ENCODE measurements around the gene CCDC24. TPM values are rescaled to one million over a fixed set of nuclear protein-coding genes. Genes with fewer than 3 reads are reported as not detected.

CCDC24 gene
- total and polyA plus RNA-seq, 2 of the 13 experiments (the other 11 are each of a cell fraction or from before 2014, with no cell fraction given) = 1.4 to 2.9 TPM

- no peak overlapping the region for H3K4me2 ChIP-seq (ENCODE audit: low read depth, low read length)
- no peaks in the 10 kb centered on the region for H4K20me1 ChIP-seq (ENCODE audit: insufficient read depth, low read length)
- ChIA-PET POLR2A (no interaction called here), CTCF (ENCODE audit: low intra/inter-chr PET ratio, low total read pairs) (no interaction called here)
- H3K9me3 ChIP-seq (ENCODE audit: low read length) = no peaks in the 10 kb centered on the region
- in situ Hi-C loops (cut with HindIII; ENCODE audit: extremely low pct_ligation_motif_present, low pct_unique_long_range_greater_than_20kb) = no loop called here
- H2AFZ ChIP-seq (ENCODE audit: low read length) = no peak overlapping the region
- no peak overlapping the region for H3K9ac ChIP-seq (ENCODE audit: insufficient read depth, low read depth, low read length)
- no peaks in the 10 kb centered on the region for H3K27me3 ChIP-seq (ENCODE audit: control insufficient read depth in 1 of 2, insufficient read depth in 2 of 2, low read length in 2 of 2)
- ATAC-seq (no peak), DNase-seq (ENCODE audit: low spot score) (no peak), FAIRE-seq (no peak)
- H3K36me3 ChIP-seq (replicated peaks in 1 of 2; ENCODE audit: control insufficient read depth in 1 of 2, insufficient read depth in 2 of 2, low read length in 2 of 2) = peaks cover 17 to 38% of the 10 kb centered on the region in 2 experiments; a peak in 4 of 5 replicates
- intact Hi-C loops (cut with micrococcal nuclease; ENCODE audit: unreplicated experiment) = no loop called here
- no peak overlapping the region for H3K4me3 ChIP-seq (replicated peaks in 1 of 3; ENCODE audit: insufficient read depth in 1 of 3, low read depth in 2 of 3, low read length in 3 of 3)
- no TSS peak for BruUV-seq (replicated peaks)
- no peak for TF ChIP-seq ZNF234 (CRISPR knock-in tag; conservative IDR thresholded peaks at IDR 0.05)
- TF ChIP-seq, protein P1, sequence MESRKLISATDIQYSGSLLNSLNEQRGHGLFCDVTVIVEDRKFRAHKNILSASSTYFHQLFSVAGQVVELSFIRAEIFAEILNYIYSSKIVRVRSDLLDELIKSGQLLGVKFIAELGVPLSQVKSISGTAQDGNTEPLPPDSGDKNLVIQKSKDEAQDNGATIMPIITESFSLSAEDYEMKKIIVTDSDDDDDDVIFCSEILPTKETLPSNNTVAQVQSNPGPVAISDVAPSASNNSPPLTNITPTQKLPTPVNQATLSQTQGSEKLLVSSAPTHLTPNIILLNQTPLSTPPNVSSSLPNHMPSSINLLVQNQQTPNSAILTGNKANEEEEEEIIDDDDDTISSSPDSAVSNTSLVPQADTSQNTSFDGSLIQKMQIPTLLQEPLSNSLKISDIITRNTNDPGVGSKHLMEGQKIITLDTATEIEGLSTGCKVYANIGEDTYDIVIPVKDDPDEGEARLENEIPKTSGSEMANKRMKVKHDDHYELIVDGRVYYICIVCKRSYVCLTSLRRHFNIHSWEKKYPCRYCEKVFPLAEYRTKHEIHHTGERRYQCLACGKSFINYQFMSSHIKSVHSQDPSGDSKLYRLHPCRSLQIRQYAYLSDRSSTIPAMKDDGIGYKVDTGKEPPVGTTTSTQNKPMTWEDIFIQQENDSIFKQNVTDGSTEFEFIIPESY (CRISPR knock-in tag; IDR thresholded peaks at IDR 0.05) = peak; percentile 37; the same call in 1 of the 2 replicates
- TF ChIP-seq SMC3 (IDR thresholded peaks at IDR 0.05; ENCODE audit: low read length) = no peak
- no peak for TF ChIP-seq SMAD1 (CRISPR knock-in tag; IDR thresholded peaks at IDR 0.05; ENCODE audit: borderline replicate concordance, low read depth)
- 0 out of 2 replicates have a peak, but pooled peaks have one; percentile 11 for TF ChIP-seq RBFOX2 (IDR thresholded peaks at IDR 0.05; ENCODE audit: low read depth, low read length)
- peaks cover 29% of the 10 kb centered on the region for H3K79me2 ChIP-seq (ENCODE audit: insufficient read depth, low read length)
- H3K27ac ChIP-seq (ENCODE audit: extremely low read length, insufficient read depth, low read length) = no peak overlapping the region
- peaks cover 71% of the 10 kb centered on the region for H3K4me1 ChIP-seq (ENCODE audit: insufficient read depth, low read length)
- WGBS (ENCODE audit: low lambda C conversion rate) = 97% methylated on average over 7 of the region's 16 CpGs
Measured at GRCh38 chr1:43984855-43985254, 6.5 kb upstream of the CCDC24 start.

GRCh38 chr1:43985984-43986595 lies 5.3 kb upstream of the CCDC24 start:
- POLR2A ChIA-PET = interaction anchor here (2.3 to 4.3 kb wide), 3 partner anchors 8 to 39 kb away, joined by 8 to 32 read pairs (median 20); partner anchors contain the start of genes ATP6V0B, B4GALT2 and IPO13
- CTCF ChIA-PET (ENCODE audit: low intra/inter-chr PET ratio, low total read pairs) = no interaction called here
- H3K27ac ChIP-seq (ENCODE audit: extremely low read length, insufficient read depth, low read length) = peak overlapping the region; percentile 62
- no TSS peak for BruUV-seq (replicated peaks)
- H3K4me2 ChIP-seq (ENCODE audit: low read depth, low read length) = no peak overlapping the region
- H3K27me3 ChIP-seq (ENCODE audit: control insufficient read depth in 1 of 2, insufficient read depth in 2 of 2, low read length in 2 of 2) = no peaks in the 10 kb centered on the region
- DNase-seq (ENCODE audit: low spot score) = no peak
- ATAC-seq = no peak
- in situ Hi-C loops (cut with HindIII; ENCODE audit: extremely low pct_ligation_motif_present, low pct_unique_long_range_greater_than_20kb) (no loop called here), intact Hi-C loops (cut with micrococcal nuclease; ENCODE audit: unreplicated experiment) (no loop called here)
- H4K20me1 ChIP-seq (ENCODE audit: insufficient read depth, low read length) = no peaks in the 10 kb centered on the region
- H3K36me3 ChIP-seq (replicated peaks in 1 of 2; ENCODE audit: control insufficient read depth in 1 of 2, insufficient read depth in 2 of 2, low read length in 2 of 2) = peaks cover 17 to 35% of the 10 kb centered on the region in 2 experiments; a peak in 4 of 5 replicates
- H3K4me3 ChIP-seq (replicated peaks in 1 of 3; ENCODE audit: insufficient read depth in 1 of 3, low read depth in 2 of 3, low read length in 3 of 3) = no peak overlapping the region
- H3K9me3 ChIP-seq (ENCODE audit: low read length) = no peaks in the 10 kb centered on the region
- peaks cover 16% of the 10 kb centered on the region for H3K79me2 ChIP-seq (ENCODE audit: insufficient read depth, low read length)
- 76% methylated on average over 4 of the region's 4 CpGs for WGBS (ENCODE audit: low lambda C conversion rate)
- no peak overlapping the region for H3K9ac ChIP-seq (ENCODE audit: insufficient read depth, low read depth, low read length)
- H3K4me1 ChIP-seq (ENCODE audit: insufficient read depth, low read length) = peaks cover 67% of the 10 kb centered on the region
- FAIRE-seq = no peak
- no peak overlapping the region for H2AFZ ChIP-seq (ENCODE audit: low read length)
- TF ChIP-seq ZMYM3 (CRISPR knock-in tag; IDR thresholded peaks at IDR 0.05) (peak; percentile 62; the same call in 1 of the 2 replicates), NFAT5 (CRISPR knock-in tag; IDR thresholded peaks at IDR 0.05) (no peak), SOX13 (IDR thresholded peaks at IDR 0.05) (no peak), SOX13 (CRISPR knock-in tag; conservative IDR thresholded peaks at IDR 0.05 in 1 of 2, IDR thresholded peaks at IDR 0.05 in 1 of 2) (no peak), FOXA3 (CRISPR knock-in tag; IDR thresholded peaks at IDR 0.05) (peak; percentile 44; the same call in 1 of the 2 replicates)

Measured in HepG2 (cell line).